ENCODE data around the gene EIF2AK3.

The EIF2AK3 gene

DNA sequence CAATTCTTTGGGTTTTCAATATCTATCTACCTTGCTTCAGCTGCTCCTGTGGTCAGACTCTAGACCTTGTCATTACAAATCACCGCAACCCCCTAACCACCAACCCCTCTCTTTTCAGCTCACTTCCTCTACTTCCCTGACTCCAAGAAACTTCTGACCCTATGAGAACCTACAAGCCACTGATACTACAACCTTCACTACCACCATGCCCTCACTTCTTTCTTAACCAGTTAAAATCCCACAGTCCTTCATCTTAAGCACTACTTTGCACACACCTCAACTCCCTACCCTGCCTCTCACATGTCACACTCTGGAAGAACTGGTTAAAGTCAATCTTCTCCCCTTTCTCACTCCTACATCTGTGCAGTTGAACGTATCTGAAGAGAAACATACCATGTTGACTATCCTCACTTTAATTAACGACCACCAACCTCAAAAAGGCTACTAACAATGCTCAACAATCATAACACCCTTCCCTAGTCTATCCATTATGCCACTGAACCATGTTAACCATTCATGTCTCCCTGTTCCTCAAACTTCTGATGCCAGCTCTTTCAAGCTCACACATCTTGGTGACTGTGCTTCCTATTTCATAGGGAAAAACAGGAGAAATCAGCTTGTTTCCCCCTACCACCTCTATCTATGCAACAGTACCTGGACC is 12.6 kb downstream of the EIF2AK3 start:
- peak; percentile 79 for DNase-seq (ENCODE audit: low read depth)
- H3K4me3 ChIP-seq (ENCODE audit: low read depth, low read length) = no peak overlapping the region; the same call in 1 of the 2 replicates
- TF ChIP-seq, protein P1, sequence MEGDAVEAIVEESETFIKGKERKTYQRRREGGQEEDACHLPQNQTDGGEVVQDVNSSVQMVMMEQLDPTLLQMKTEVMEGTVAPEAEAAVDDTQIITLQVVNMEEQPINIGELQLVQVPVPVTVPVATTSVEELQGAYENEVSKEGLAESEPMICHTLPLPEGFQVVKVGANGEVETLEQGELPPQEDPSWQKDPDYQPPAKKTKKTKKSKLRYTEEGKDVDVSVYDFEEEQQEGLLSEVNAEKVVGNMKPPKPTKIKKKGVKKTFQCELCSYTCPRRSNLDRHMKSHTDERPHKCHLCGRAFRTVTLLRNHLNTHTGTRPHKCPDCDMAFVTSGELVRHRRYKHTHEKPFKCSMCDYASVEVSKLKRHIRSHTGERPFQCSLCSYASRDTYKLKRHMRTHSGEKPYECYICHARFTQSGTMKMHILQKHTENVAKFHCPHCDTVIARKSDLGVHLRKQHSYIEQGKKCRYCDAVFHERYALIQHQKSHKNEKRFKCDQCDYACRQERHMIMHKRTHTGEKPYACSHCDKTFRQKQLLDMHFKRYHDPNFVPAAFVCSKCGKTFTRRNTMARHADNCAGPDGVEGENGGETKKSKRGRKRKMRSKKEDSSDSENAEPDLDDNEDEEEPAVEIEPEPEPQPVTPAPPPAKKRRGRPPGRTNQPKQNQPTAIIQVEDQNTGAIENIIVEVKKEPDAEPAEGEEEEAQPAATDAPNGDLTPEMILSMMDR (IDR thresholded peaks at IDR 0.05; ENCODE audit: low read depth, low read length, missing control alignments) = no peak

DNA sequence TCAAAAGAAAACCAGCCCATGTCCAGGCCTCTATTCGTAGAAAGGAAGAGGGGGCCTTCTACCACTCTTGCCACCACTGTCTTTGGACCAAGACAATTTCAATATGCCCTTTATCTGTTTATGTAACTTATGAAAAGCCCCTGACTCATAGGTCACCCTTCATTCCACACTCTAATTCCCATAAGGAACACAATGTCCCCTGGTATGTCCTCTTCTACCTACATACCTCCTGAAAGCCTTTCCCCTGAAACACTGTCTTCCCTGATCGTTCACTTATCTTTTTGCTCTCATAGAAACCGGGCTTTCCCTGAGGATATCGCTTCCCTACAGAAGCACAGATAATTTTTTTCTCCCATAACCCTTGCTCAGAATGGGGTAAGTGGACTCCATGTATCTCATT is 13.3 kb downstream of the EIF2AK3 start:
- TF ChIP-seq, protein P1 (IDR thresholded peaks at IDR 0.05; ENCODE audit: low read depth, low read length, missing control alignments) = no peak
- no peak for DNase-seq (ENCODE audit: low read depth)
- H3K4me3 ChIP-seq (ENCODE audit: low read depth, low read length) = no peak overlapping the region

DNA sequence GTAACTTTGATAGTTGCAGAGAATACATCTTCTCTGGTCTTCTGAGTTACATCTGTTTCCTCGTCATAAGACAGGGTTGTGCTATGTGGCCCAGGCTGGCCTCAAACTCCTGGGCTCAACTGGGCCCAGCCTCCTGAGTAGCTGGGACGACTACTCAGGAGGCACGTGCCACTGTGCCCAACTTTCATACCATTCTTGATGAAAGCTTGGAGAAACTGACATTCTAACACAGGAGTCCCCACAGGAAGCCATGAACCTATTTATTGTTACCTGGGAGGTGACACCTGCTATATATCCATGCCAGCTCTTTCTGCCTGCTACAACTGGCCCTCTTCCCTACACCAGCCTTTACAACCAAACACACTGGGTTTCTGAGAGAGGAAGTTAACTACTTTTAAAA is 19.1 kb downstream of the EIF2AK3 start:
- no peak overlapping the region for H3K4me3 ChIP-seq (ENCODE audit: low read depth, low read length)

DNA sequence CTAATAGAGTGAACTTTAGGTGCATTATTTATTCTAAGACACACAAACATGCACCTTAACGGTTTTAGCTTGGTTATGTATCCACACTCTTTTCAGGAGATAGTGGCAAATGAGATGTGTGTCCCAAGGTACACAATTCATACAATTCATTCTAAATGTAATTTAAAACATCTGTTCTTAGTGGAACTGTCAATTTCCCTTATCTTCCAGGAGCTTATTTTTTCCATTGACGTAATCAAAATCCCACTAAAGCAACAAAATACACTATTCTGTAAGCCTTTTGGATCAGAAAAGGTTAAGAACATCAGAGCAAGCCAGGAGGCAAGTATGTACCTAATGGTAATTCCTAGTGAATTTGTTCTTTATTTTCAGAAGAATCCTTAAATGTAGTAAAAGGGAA is 19.8 kb downstream of the EIF2AK3 start:
- no peak overlapping the region for H3K4me3 ChIP-seq (ENCODE audit: low read depth, low read length)
- no peak for DNase-seq (ENCODE audit: low read depth)
- TF ChIP-seq, protein P1 (IDR thresholded peaks at IDR 0.05; ENCODE audit: low read depth, low read length, missing control alignments) = no peak

More for the DNA sequence above, 19.1 kb downstream of the EIF2AK3 start:
- TF ChIP-seq, protein P1 (IDR thresholded peaks at IDR 0.05; ENCODE audit: low read depth, low read length, missing control alignments) = no peak
- no peak for DNase-seq (ENCODE audit: low read depth)

DNA sequence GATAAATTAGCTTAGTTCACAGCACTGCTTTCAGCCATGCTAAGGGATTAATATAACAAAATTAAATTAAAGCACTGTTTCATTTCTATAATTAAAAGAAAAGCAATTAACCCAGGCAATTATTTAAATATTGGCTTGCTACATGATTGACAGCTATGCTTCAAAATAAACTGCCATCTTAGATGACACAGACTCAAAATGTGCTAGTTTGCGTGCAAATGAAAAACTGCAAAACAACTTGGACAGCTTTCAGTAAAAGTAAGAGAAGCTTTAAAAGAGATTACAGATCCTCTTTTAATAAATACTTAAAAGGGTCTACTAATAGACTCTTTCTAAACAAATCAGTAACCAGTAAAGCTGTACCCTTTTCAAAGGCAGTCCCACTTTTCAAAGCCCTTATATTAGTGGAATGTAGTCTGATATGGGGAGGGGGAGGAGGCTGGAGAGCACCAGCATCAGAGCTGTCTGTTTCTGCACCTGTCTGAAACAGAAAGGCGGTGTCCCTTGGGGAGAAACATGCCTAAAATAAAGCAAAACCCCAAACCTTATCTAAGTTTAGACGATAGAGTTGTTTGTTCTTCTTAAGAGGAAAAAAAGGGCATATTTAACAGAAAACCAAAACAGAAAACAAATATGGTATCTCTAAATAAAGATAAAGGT is 20.8 kb downstream of the EIF2AK3 start:
- TF ChIP-seq, protein P1 (IDR thresholded peaks at IDR 0.05; ENCODE audit: low read depth, low read length, missing control alignments) = no peak
- no peak overlapping the region; the same call in 1 of the 2 replicates for H3K4me3 ChIP-seq (ENCODE audit: low read depth, low read length)
- peak; percentile 70 for DNase-seq (ENCODE audit: low read depth)

DNA sequence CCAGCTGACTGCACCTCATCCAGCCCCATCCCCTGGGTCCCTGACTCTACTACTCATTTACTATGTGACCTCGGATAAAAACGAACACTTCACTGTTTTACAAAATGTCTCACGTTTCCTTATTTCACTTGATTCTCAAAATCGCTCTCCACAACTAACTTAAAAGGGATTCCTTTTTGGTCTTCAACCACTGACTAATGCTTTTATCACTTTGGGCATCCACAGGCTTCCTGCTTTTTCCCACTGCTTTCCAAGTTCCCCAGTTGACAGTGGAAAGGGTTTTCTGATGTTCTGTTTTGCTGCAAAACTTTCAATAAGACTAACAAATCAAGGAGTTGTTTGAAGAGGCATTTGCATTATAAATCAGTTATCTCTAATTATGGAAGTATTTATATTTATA is 24.1 kb downstream of the EIF2AK3 start:
- H3K4me3 ChIP-seq (ENCODE audit: low read depth, low read length) = no peak overlapping the region
- DNase-seq (ENCODE audit: low read depth) = no peak
- TF ChIP-seq, protein P1 (IDR thresholded peaks at IDR 0.05; ENCODE audit: low read depth, low read length, missing control alignments) = no peak

Measured in GM12864 (cell line).